ENCODE results near the gene RYR1.

The RYR1 gene

DNA sequence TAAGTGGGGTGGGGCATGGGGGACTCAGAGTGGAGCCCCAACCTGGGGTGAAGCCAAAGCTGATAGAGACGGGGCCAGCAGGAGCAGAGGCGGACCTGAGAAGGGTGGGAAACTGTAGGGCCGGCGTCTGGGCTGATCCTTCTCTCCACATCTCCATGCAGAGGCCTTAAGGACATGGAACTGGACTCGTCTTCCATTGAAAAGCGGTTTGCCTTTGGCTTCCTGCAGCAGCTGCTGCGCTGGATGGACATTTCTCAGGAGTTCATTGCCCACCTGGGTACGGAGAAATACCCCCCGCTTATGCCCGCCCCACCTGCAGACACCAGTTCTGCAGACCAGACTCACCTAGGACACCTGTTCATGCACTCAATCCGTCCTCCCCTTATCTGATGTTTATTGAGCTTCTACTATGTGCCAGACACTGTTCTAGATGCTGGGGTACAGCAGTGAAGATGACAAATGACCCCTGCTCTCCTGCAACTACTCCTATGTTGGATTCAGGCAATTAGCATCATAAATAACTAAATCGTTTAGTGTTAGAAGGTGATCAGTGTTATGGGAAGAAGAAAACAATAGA is 74.1 kb downstream of the RYR1 start:
- Histone ChIP-seq H3F3A (ENCODE audit: insufficient read depth) (no peaks in the 10 kb centered on the region), H3K4me2 (ENCODE audit: low read depth, low read length, poor library complexity, severe bottlenecking) (no peak overlapping the region), H3K27ac (ENCODE audit: low read depth, low read length) (no peak overlapping the region)

DNA sequence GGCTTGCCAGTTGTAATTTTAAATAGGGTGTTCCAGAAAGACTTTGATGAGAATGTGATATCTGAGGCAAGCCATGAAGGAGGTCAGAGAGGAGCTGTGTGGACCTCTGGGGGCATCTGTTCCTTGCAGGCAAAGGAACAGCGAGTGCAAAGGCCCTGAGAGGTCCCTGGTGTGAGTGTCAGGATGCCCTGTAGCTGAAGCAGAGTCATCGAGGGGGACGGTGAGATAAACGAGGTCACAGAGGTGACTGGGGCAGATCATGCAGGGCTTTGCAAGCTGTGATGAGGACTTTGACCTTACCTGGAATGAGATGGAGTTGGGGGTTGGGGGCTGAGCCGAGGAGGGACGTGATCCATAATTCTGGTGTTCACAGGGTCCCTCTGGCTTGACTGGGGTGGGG is 75.0 kb downstream of the RYR1 start:
- H3K9ac ChIP-seq (ENCODE audit: low read length): no peak overlapping the region

More for the DNA sequence above, 74.1 kb downstream of the RYR1 start:
- no peak overlapping the region for H3K4me3 ChIP-seq (ENCODE audit: insufficient read depth, low read length, poor library complexity, severe bottlenecking)
- no peak overlapping the region for H2AFZ ChIP-seq (ENCODE audit: low read depth, low read length, severe bottlenecking)
- H3K9ac ChIP-seq (ENCODE audit: low read length): no peak overlapping the region
- TF ChIP-seq, protein P1, sequence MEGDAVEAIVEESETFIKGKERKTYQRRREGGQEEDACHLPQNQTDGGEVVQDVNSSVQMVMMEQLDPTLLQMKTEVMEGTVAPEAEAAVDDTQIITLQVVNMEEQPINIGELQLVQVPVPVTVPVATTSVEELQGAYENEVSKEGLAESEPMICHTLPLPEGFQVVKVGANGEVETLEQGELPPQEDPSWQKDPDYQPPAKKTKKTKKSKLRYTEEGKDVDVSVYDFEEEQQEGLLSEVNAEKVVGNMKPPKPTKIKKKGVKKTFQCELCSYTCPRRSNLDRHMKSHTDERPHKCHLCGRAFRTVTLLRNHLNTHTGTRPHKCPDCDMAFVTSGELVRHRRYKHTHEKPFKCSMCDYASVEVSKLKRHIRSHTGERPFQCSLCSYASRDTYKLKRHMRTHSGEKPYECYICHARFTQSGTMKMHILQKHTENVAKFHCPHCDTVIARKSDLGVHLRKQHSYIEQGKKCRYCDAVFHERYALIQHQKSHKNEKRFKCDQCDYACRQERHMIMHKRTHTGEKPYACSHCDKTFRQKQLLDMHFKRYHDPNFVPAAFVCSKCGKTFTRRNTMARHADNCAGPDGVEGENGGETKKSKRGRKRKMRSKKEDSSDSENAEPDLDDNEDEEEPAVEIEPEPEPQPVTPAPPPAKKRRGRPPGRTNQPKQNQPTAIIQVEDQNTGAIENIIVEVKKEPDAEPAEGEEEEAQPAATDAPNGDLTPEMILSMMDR (IDR thresholded peaks at IDR 0.05; ENCODE audit: insufficient read depth, low read length, poor library complexity, severe bottlenecking): no peak
- TF ChIP-seq EZH2phosphoT487 (conservative IDR thresholded peaks at IDR 0.05; ENCODE audit: low read length): no peak
- H3K27me3 ChIP-seq (ENCODE audit: low read length): no peaks in the 10 kb centered on the region
- no peaks in the 10 kb centered on the region for H3K9me2 ChIP-seq (replicated peaks; ENCODE audit: insufficient read depth, low read length)
- no peaks in the 10 kb centered on the region for H4K20me1 ChIP-seq (ENCODE audit: low read depth, low read length)
- no peaks in the 10 kb centered on the region for H3K79me2 ChIP-seq (ENCODE audit: insufficient read depth, low read length)
- no peaks in the 10 kb centered on the region for H3K9me3 ChIP-seq (ENCODE audit: insufficient read depth, low read length)
- no peaks in the 10 kb centered on the region for H3K36me3 ChIP-seq (ENCODE audit: low read length)

DNA sequence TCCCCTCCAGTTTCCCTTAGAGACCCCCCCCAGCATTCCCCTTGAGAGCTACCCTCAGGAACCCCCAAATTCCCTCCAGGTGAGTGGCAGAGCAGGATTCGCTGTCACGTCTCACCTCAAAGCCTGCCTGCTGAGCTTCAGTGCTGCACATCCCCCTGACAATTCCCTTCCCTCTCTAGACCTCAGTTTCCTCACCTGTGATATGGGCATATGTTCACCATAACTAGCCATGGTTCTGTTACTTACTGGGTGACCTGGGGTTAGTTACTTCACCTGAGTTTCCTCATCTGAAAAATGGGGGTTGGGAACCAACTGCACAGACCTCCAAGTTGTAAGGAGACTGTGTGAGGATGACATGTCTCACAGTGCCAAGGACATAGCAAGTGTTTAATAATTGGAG is 75.5 kb downstream of the RYR1 start:
- Histone ChIP-seq H3K9me3 (ENCODE audit: insufficient read depth, low read length) (no peaks in the 10 kb centered on the region), H4K20me1 (ENCODE audit: low read depth, low read length) (no peaks in the 10 kb centered on the region), H3K27ac (ENCODE audit: low read depth, low read length) (no peak overlapping the region), H3K36me3 (ENCODE audit: low read length) (no peaks in the 10 kb centered on the region), H3K4me3 (ENCODE audit: insufficient read depth, low read length, poor library complexity, severe bottlenecking) (no peak overlapping the region), H3K4me2 (ENCODE audit: low read depth, low read length, poor library complexity, severe bottlenecking) (no peak overlapping the region), H3K27me3 (ENCODE audit: low read length) (no peaks in the 10 kb centered on the region), H3F3A (ENCODE audit: insufficient read depth) (no peaks in the 10 kb centered on the region), H3K9me2 (replicated peaks; ENCODE audit: insufficient read depth, low read length) (no peaks in the 10 kb centered on the region), H3K79me2 (ENCODE audit: insufficient read depth, low read length) (no peaks in the 10 kb centered on the region), H3K9ac (ENCODE audit: low read length) (no peak overlapping the region), H2AFZ (ENCODE audit: low read depth, low read length, severe bottlenecking) (no peak overlapping the region)
- no peak for TF ChIP-seq EZH2phosphoT487 (conservative IDR thresholded peaks at IDR 0.05; ENCODE audit: low read length)
- TF ChIP-seq, protein P1 (IDR thresholded peaks at IDR 0.05; ENCODE audit: insufficient read depth, low read length, poor library complexity, severe bottlenecking): no peak

More for the DNA sequence above, 75.0 kb downstream of the RYR1 start:
- Histone ChIP-seq H3K27ac (ENCODE audit: low read depth, low read length) (no peak overlapping the region), H3K4me3 (ENCODE audit: insufficient read depth, low read length, poor library complexity, severe bottlenecking) (no peak overlapping the region), H3K9me3 (ENCODE audit: insufficient read depth, low read length) (no peaks in the 10 kb centered on the region), H3F3A (ENCODE audit: insufficient read depth) (no peaks in the 10 kb centered on the region), H2AFZ (ENCODE audit: low read depth, low read length, severe bottlenecking) (no peak overlapping the region), H3K36me3 (ENCODE audit: low read length) (no peaks in the 10 kb centered on the region), H3K4me2 (ENCODE audit: low read depth, low read length, poor library complexity, severe bottlenecking) (no peak overlapping the region), H4K20me1 (ENCODE audit: low read depth, low read length) (no peaks in the 10 kb centered on the region), H3K27me3 (ENCODE audit: low read length) (no peaks in the 10 kb centered on the region), H3K9me2 (replicated peaks; ENCODE audit: insufficient read depth, low read length) (no peaks in the 10 kb centered on the region), H3K79me2 (ENCODE audit: insufficient read depth, low read length) (no peaks in the 10 kb centered on the region)
- TF ChIP-seq, protein P1 (IDR thresholded peaks at IDR 0.05; ENCODE audit: insufficient read depth, low read length, poor library complexity, severe bottlenecking): no peak
- no peak for TF ChIP-seq EZH2phosphoT487 (conservative IDR thresholded peaks at IDR 0.05; ENCODE audit: low read length)

All from SU-DHL-6 (cell line).